ENCODE results near the gene JAK3. TPM values are rescaled to one million over a fixed set of nuclear protein-coding genes. Genes with fewer than 3 reads are reported as not detected.

The JAK3 gene
- total and polyA plus RNA-seq, 10 of the 15 experiments (the other 5 are each of a cell fraction or from before 2014, with no cell fraction given) = 7.8 to 67.9 (median 33.3) TPM

DNA sequence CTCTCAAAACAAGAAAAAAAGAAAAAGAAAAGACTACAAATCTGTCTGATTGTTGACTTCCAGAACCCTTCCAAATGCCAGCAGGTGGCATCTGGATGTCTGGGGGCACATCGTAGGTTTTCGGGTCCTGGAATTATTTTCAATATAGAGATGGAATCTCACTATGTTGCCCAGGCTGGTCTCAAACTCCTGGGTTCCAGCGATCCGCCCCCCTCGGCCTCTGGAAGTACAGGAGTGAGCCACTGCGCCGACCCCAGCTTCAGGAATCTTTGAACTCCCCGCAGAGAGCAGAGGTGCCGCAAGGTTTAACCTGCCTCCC lies 53.4 kb downstream of the JAK3 start:
- intact Hi-C loops (cut with micrococcal nuclease; ENCODE audit: unreplicated experiment) (no loop called here), in situ Hi-C loops (cut with MboI) (no loop called here)
- 72% methylated on average over 9 of the region's 9 CpGs for WGBS (ENCODE audit: insufficient coverage, insufficient replicate concordance, low lambda C conversion rate, missing lambda C conversion rate)
- BruUV-seq (replicated peaks) = no TSS peak
- ATAC-seq (no peak), DNase-seq (ENCODE audit: low read depth, low spot score) (no peak), FAIRE-seq (no peak)
- Histone ChIP-seq H3K9ac (ENCODE audit: control insufficient read depth, insufficient read depth, low read length) (no peak overlapping the region), H3K4me3 (no peak overlapping the region), H3K27ac (ENCODE audit: control insufficient read depth, insufficient read depth) (no peak overlapping the region), H3K4me1 (ENCODE audit: control insufficient read depth, insufficient read depth, low read length) (no peaks in the 10 kb centered on the region), H3K9me3 (replicated peaks; ENCODE audit: control insufficient read depth, insufficient read depth, low read length) (no peaks in the 10 kb centered on the region), H3K36me3 (ENCODE audit: control insufficient read depth in 2 of 2, insufficient read depth in 2 of 2, low read length in 1 of 2) (no peaks in the 10 kb centered on the region), H3K79me2 (ENCODE audit: control insufficient read depth, insufficient read depth, low read length) (no peaks in the 10 kb centered on the region), H4K20me1 (ENCODE audit: control insufficient read depth, insufficient read depth) (no peaks in the 10 kb centered on the region), H3K27me3 (replicated peaks in 1 of 2; ENCODE audit: control insufficient read depth in 2 of 2, insufficient read depth in 2 of 2, low read length in 1 of 2) (peaks cover 3 to 6% of the 10 kb centered on the region in 2 experiments; a peak in 2 of 4 replicates), H3K4me2 (ENCODE audit: control insufficient read depth, insufficient read depth) (no peak overlapping the region), H2AFZ (ENCODE audit: control insufficient read depth, low read depth, low read length) (no peak overlapping the region)
- CTCF ChIA-PET = interaction anchor here (0.7 to 1.6 kb wide), 2 partner anchors 62 to 188 kb away, joined by 3 read pairs; no protein-coding TSS in a partner anchor
- SMC1A ChIA-PET (ENCODE audit: uncharacterized antibody, unreplicated experiment) = no interaction called here
- TF ChIP-seq, protein P1, sequence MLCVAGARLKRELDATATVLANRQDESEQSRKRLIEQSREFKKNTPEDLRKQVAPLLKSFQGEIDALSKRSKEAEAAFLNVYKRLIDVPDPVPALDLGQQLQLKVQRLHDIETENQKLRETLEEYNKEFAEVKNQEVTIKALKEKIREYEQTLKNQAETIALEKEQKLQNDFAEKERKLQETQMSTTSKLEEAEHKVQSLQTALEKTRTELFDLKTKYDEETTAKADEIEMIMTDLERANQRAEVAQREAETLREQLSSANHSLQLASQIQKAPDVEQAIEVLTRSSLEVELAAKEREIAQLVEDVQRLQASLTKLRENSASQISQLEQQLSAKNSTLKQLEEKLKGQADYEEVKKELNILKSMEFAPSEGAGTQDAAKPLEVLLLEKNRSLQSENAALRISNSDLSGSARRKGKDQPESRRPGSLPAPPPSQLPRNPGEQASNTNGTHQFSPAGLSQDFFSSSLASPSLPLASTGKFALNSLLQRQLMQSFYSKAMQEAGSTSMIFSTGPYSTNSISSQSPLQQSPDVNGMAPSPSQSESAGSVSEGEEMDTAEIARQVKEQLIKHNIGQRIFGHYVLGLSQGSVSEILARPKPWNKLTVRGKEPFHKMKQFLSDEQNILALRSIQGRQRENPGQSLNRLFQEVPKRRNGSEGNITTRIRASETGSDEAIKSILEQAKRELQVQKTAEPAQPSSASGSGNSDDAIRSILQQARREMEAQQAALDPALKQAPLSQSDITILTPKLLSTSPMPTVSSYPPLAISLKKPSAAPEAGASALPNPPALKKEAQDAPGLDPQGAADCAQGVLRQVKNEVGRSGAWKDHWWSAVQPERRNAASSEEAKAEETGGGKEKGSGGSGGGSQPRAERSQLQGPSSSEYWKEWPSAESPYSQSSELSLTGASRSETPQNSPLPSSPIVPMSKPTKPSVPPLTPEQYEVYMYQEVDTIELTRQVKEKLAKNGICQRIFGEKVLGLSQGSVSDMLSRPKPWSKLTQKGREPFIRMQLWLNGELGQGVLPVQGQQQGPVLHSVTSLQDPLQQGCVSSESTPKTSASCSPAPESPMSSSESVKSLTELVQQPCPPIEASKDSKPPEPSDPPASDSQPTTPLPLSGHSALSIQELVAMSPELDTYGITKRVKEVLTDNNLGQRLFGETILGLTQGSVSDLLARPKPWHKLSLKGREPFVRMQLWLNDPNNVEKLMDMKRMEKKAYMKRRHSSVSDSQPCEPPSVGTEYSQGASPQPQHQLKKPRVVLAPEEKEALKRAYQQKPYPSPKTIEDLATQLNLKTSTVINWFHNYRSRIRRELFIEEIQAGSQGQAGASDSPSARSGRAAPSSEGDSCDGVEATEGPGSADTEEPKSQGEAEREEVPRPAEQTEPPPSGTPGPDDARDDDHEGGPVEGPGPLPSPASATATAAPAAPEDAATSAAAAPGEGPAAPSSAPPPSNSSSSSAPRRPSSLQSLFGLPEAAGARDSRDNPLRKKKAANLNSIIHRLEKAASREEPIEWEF (IDR thresholded peaks at IDR 0.05; ENCODE audit: insufficient replicate concordance, low read depth, low read length) = no peak
- TF ChIP-seq CBX3 (IDR thresholded peaks at IDR 0.05; ENCODE audit: borderline replicate concordance, low read depth) = no peak
- TF ChIP-seq RAD21 (IDR thresholded peaks at IDR 0.05; ENCODE audit: insufficient read depth, low read depth, low read length) = no peak
- no peak for TF ChIP-seq ZBED1 (IDR thresholded peaks at IDR 0.05; ENCODE audit: borderline replicate concordance)
- TF ChIP-seq NFXL1 (IDR thresholded peaks at IDR 0.05; ENCODE audit: borderline replicate concordance) = no peak
- TF ChIP-seq KAT2A (conservative IDR thresholded peaks at IDR 0.05; ENCODE audit: control insufficient read depth, low read depth, low read length) = no peak
- TF ChIP-seq CHD4 (IDR thresholded peaks at IDR 0.05) = no peak
- no peak for TF ChIP-seq ZNF622 (IDR thresholded peaks at IDR 0.05)
- TF ChIP-seq RFX5 (IDR thresholded peaks at IDR 0.05; ENCODE audit: low read depth, low read length) = no peak
- TF ChIP-seq MEF2A (IDR thresholded peaks at IDR 0.05; ENCODE audit: insufficient read depth, low read depth, low read length) = no peak
- TF ChIP-seq IKZF1 (conservative IDR thresholded peaks at IDR 0.05) = no peak
- no peak for TF ChIP-seq BCL11A (IDR thresholded peaks at IDR 0.05; ENCODE audit: low read depth, low read length)
- TF ChIP-seq SP1 (IDR thresholded peaks at IDR 0.05; ENCODE audit: low read depth, low read length) = no peak
- TF ChIP-seq, protein P2, sequence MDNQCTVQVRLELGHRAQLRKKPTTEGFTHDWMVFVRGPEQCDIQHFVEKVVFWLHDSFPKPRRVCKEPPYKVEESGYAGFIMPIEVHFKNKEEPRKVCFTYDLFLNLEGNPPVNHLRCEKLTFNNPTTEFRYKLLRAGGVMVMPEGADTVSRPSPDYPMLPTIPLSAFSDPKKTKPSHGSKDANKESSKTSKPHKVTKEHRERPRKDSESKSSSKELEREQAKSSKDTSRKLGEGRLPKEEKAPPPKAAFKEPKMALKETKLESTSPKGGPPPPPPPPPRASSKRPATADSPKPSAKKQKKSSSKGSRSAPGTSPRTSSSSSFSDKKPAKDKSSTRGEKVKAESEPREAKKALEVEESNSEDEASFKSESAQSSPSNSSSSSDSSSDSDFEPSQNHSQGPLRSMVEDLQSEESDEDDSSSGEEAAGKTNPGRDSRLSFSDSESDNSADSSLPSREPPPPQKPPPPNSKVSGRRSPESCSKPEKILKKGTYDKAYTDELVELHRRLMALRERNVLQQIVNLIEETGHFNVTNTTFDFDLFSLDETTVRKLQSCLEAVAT (IDR thresholded peaks at IDR 0.05) = no peak
- TF ChIP-seq, protein P3, sequence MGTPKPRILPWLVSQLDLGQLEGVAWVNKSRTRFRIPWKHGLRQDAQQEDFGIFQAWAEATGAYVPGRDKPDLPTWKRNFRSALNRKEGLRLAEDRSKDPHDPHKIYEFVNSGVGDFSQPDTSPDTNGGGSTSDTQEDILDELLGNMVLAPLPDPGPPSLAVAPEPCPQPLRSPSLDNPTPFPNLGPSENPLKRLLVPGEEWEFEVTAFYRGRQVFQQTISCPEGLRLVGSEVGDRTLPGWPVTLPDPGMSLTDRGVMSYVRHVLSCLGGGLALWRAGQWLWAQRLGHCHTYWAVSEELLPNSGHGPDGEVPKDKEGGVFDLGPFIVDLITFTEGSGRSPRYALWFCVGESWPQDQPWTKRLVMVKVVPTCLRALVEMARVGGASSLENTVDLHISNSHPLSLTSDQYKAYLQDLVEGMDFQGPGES (IDR thresholded peaks at IDR 0.05) = no peak
- TF ChIP-seq TCF7 (IDR thresholded peaks at IDR 0.05; ENCODE audit: borderline replicate concordance) = no peak
- RAD21 ChIA-PET (ENCODE audit: unreplicated experiment) = no interaction called here
- POLR2A ChIA-PET = no interaction called here

Data from GM12878 (cell line).